WTC11 (cell line): Measurements from ENCODE around the gene NES. TPM values are rescaled to one million over a fixed set of nuclear protein-coding genes. Genes with fewer than 3 reads are reported as not detected.

ENCODE experiments used
- ATAC-seq: fragments of 200-7000 bp; cut with Tn5 transposase; 2 replicates; pipeline ENCODE4 v1.10.0; 2021; ENCODE audit warnings: mild to moderate bottlenecking, moderate library complexity
- CTCF ChIA-PET: fragments of 300-600 bp; sonication (Branson Sonifier 250); formaldehyde crosslinking; loops from one replicate; lab custom pipeline; 2021; ENCODE audit warnings: antibody characterized with exemption; lab: Charles Lee
- POLR2A ChIA-PET: fragments of 350-600 bp; sonication (Branson Sonifier 250); formaldehyde crosslinking; loops from one replicate; lab custom pipeline; 2021; ENCODE audit warnings: antibody characterized with exemption; lab: Charles Lee
- DNase-seq: peaks from one replicate; pipeline ENCODE4 v3.0.0; 2021; ENCODE audit warnings: low spot score
- H3K27ac Mint-ChIP-seq: 2 replicates; pipeline ENCODE4 v1.8.0; 2021; ENCODE audit warnings: mixed read lengths
- H3K27me3 Mint-ChIP-seq: 2 replicates; pipeline ENCODE4 v1.8.0; 2021; ENCODE audit warnings: low read depth, mild to moderate bottlenecking, moderate library complexity, mixed read lengths
- H3K36me3 Mint-ChIP-seq: 2 replicates; pipeline ENCODE4 v1.8.0; 2021; ENCODE audit warnings: mixed read lengths
- H3K4me1 Mint-ChIP-seq: 2 replicates; pipeline ENCODE4 v1.8.0; 2022; ENCODE audit warnings: mixed read lengths
- H3K4me3 Mint-ChIP-seq: 2 replicates; pipeline ENCODE4 v1.8.0; 2021; ENCODE audit warnings: mild to moderate bottlenecking, moderate library complexity, mixed read lengths
- H3K9me3 Mint-ChIP-seq: 2 replicates; pipeline ENCODE4 v1.8.0; 2021; ENCODE audit warnings: mixed read lengths
- EMX1 ChIP-seq: fragments of 250-450 bp; sonication (Bioruptor Pico); IDR thresholded peaks from 2 replicates; pipeline ENCODE4 v1.8.0; 2021; ENCODE audit warnings: mild to moderate bottlenecking
- MYBL2 ChIP-seq: sonication (generic); formaldehyde crosslinking; IDR thresholded peaks from 2 replicates; pipeline ENCODE4 v1.8.1; 2023; ENCODE audit warnings: mild to moderate bottlenecking, moderate library complexity, missing genetic modification reagents
- NR3C1 ChIP-seq: sonication (generic); formaldehyde crosslinking; conservative IDR thresholded peaks from 2 replicates; pipeline ENCODE4 v1.8.1; 2023; ENCODE audit warnings: low read depth, mild to moderate bottlenecking, missing genetic modification reagents
- SMAD3 ChIP-seq: sonication (generic); formaldehyde crosslinking; IDR thresholded peaks from 2 replicates; pipeline ENCODE4 v1.8.0; 2022; ENCODE audit warnings: missing genetic modification reagents, mild to moderate bottlenecking, borderline replicate concordance
- SOX15 ChIP-seq: fragments of 250-450 bp; sonication (Bioruptor Pico); IDR thresholded peaks from 2 replicates; pipeline ENCODE4 v1.9.0; 2021; ENCODE audit warnings: mild to moderate bottlenecking
- TCF7 ChIP-seq: sonication (generic); formaldehyde crosslinking; IDR thresholded peaks from 2 replicates; pipeline ENCODE4 v1.8.0; 2022; ENCODE audit warnings: mild to moderate bottlenecking, low read depth, missing genetic modification reagents, moderate library complexity
- TEAD1 ChIP-seq: sonication (generic); formaldehyde crosslinking; IDR thresholded peaks from 2 replicates; pipeline ENCODE4 v1.8.0; 2022; ENCODE audit warnings: mild to moderate bottlenecking, missing genetic modification reagents
- ZNF263 ChIP-seq: sonication (generic); formaldehyde crosslinking; IDR thresholded peaks from 2 replicates; pipeline ENCODE4 v1.8.1; 2022; ENCODE audit warnings: low read depth, mild to moderate bottlenecking, moderate library complexity, missing genetic modification reagents
- total RNA-seq: library from RNA; stranded (reverse); gene quantifications from 3 replicates; pipeline ENCODE4 v1.2.3, GENCODE V29; 2021
- TF ChIP-seq, protein P1 (sequence below): fragments of 250-450 bp; sonication (Bioruptor Pico); IDR thresholded peaks from 2 replicates; pipeline ENCODE4 v1.9.0; 2021; ENCODE audit warnings: mild to moderate bottlenecking
- TF ChIP-seq, protein P2 (sequence below): sonication (generic); formaldehyde crosslinking; IDR thresholded peaks from 2 replicates; pipeline ENCODE4 v1.8.0; 2022; ENCODE audit warnings: mild to moderate bottlenecking, missing genetic modification reagents
- TF ChIP-seq, protein P3 (sequence below): sonication (generic); formaldehyde crosslinking; IDR thresholded peaks from 2 replicates; pipeline ENCODE4 v1.8.0; 2022; ENCODE audit warnings: mild to moderate bottlenecking, missing genetic modification reagents
- TF ChIP-seq, protein P4 (sequence below): sonication (generic); formaldehyde crosslinking; IDR thresholded peaks from 2 replicates; pipeline ENCODE4 v1.8.0; 2022; ENCODE audit warnings: mild to moderate bottlenecking, missing genetic modification reagents
- TF ChIP-seq, protein P5 (sequence below): fragments of 200-600 bp; IDR thresholded peaks from 2 replicates; pipeline ENCODE4 v1.8.0; 2022; ENCODE audit warnings: antibody characterized with exemption
- TF ChIP-seq, protein P6 (sequence below): sonication (generic); formaldehyde crosslinking; IDR thresholded peaks from 2 replicates; pipeline ENCODE4 v1.8.1; 2022; ENCODE audit warnings: low read depth, mild to moderate bottlenecking, moderate library complexity, missing genetic modification reagents, borderline replicate concordance
- TF ChIP-seq, protein P7 (sequence below): sonication (generic); formaldehyde crosslinking; IDR thresholded peaks from 2 replicates; pipeline ENCODE4 v1.8.0; 2022; ENCODE audit warnings: mild to moderate bottlenecking, missing genetic modification reagents

The NES gene
- total RNA-seq, 1 experiment from 2014 or later, result 127 TPM

DNA sequence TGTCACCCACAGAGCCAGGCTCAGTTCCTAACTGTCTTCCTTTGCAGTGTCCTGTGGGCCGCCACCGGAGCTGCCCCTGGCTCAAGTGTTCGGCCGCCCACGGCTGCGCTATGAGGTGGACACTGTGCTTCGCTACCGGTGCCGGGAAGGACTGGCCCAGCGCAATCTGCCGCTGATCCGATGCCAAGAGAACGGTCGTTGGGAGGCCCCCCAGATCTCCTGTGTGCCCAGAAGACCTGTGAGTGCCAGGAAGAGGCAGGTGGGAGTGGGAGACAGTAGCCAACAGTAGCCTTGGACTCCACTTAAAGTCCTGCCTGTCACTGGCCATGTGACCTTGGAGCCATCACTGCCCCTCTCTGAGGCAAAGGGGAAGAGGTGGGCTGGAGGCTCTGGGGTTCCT lies 18.7 kb downstream of the NES start (continued):
- TF ChIP-seq, protein P1, sequence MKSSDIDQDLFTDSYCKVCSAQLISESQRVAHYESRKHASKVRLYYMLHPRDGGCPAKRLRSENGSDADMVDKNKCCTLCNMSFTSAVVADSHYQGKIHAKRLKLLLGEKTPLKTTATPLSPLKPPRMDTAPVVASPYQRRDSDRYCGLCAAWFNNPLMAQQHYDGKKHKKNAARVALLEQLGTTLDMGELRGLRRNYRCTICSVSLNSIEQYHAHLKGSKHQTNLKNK (CRISPR knock-in tag), result no peak

DNA sequence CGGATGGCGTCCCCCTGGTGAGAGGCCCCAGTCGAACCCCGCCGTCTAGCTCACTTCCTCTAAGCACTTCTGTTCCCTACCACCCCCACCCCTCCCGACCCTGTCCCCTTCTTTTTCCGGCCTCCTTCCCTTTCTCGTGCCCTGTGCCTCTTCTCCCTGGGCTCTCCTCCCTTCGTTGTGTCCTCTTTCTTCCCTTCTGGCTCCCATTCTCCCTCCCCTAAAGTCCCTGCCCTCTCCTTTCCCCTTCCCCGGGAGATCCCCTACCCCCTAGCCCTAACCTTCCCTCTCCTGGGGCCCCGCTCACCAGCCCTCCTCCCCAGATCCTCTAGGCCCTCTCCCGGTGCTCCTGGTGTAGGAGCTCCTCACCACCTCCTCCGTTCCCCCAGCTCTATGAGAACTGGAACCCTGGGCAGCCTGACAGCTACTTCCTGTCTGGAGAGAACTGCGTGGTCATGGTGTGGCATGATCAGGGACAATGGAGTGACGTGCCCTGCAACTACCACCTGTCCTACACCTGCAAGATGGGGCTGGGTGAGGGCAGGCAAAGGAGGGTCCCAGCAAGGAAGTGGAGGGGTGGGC lies 19.4 kb downstream of the NES start:
- H3K27me3 Mint-ChIP-seq, result peaks cover 70% of the 10 kb centered on the region
- peaks cover 69% of the 10 kb centered on the region for H3K4me1 Mint-ChIP-seq

DNA sequence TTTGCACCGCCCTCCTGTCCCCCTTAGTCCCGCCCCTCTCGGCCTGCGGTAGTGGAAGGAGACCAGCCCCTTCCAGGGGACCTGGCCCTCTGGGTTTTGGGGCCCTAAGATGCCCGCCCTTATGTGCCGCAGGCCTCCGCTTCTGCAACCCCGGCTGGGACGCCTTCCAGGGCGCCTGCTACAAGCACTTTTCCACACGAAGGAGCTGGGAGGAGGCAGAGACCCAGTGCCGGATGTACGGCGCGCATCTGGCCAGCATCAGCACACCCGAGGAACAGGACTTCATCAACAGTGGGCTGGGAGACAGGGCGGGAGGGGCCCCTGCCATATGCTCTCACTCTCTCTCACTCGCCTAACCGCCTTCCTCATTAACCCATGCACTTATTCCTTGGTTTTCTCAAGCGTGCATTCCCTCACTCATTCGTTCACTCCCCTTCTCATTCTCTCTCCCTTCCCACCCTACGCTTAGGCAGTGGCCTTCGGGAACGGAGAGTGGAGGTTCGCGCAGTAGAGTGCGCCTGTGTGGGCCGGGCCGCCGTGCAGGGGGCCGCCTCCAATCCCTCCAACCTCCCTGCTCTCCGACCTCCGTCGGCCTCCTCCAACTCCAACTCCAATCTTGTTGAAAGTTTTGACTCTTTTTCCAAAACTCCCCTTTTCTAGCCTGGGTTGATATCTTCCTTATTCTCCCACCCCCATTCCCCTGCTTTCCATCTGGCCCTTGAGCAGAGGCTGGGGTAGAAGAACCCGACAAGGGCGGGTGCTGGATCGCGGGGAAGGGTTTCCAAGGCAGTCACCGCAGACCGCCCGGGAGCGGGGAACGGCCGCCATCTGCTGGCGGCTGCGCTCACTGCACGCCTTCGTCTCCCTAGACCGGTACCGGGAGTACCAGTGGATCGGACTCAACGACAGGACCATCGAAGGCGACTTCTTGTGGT lies 20.1 kb downstream of the NES start:
- DNase-seq (peak; percentile 90), ATAC-seq (peak; percentile 43)
- H3K27me3 Mint-ChIP-seq, result peaks cover 76% of the 10 kb centered on the region
- no peaks in the 10 kb centered on the region for H3K36me3 Mint-ChIP-seq
- ChIA-PET CTCF (interaction anchor here (0.5 to 12.6 kb wide), 19 partner anchors 9 to 237 kb away, joined by 3 to 437 read pairs (median 4); partner anchors contain the start of genes BCAN, CRABP2, HAPLN2 and NES), POLR2A (interaction anchor here (1.0 to 1.5 kb wide), 5 partner anchors 13 to 33 kb away, joined by 3 to 7 read pairs (median 3); partner anchors contain the start of gene NES)
- H3K9me3 Mint-ChIP-seq, result no peaks in the 10 kb centered on the region
- no peak overlapping the region for H3K27ac Mint-ChIP-seq
- peaks cover 61% of the 10 kb centered on the region for H3K4me1 Mint-ChIP-seq
- H3K4me3 Mint-ChIP-seq, result peak overlapping the region; percentile 85
- TF ChIP-seq, protein P2, sequence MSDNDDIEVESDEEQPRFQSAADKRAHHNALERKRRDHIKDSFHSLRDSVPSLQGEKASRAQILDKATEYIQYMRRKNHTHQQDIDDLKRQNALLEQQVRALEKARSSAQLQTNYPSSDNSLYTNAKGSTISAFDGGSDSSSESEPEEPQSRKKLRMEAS (CRISPR knock-in tag), result peak; percentile 58
- TF ChIP-seq TCF7 (CRISPR knock-in tag), result no peak
- no peak for TF ChIP-seq SOX15 (CRISPR knock-in tag)
- 0 out of 2 replicates have a peak, but pooled peaks have one; percentile 52 for TF ChIP-seq TEAD1 (CRISPR knock-in tag)
- TF ChIP-seq, protein P3, sequence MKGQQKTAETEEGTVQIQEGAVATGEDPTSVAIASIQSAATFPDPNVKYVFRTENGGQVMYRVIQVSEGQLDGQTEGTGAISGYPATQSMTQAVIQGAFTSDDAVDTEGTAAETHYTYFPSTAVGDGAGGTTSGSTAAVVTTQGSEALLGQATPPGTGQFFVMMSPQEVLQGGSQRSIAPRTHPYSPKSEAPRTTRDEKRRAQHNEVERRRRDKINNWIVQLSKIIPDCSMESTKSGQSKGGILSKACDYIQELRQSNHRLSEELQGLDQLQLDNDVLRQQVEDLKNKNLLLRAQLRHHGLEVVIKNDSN (CRISPR knock-in tag), result peak; percentile 35; the same call in 1 of the 2 replicates
- TF ChIP-seq MYBL2, result peak; percentile 25; the same call in 1 of the 2 replicates
- TF ChIP-seq, protein P4, sequence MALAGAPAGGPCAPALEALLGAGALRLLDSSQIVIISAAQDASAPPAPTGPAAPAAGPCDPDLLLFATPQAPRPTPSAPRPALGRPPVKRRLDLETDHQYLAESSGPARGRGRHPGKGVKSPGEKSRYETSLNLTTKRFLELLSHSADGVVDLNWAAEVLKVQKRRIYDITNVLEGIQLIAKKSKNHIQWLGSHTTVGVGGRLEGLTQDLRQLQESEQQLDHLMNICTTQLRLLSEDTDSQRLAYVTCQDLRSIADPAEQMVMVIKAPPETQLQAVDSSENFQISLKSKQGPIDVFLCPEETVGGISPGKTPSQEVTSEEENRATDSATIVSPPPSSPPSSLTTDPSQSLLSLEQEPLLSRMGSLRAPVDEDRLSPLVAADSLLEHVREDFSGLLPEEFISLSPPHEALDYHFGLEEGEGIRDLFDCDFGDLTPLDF, result no peak
- TF ChIP-seq NR3C1 (CRISPR knock-in tag), result 0 out of 2 replicates have a peak, but pooled peaks have one; percentile 70
- TF ChIP-seq, protein P5, sequence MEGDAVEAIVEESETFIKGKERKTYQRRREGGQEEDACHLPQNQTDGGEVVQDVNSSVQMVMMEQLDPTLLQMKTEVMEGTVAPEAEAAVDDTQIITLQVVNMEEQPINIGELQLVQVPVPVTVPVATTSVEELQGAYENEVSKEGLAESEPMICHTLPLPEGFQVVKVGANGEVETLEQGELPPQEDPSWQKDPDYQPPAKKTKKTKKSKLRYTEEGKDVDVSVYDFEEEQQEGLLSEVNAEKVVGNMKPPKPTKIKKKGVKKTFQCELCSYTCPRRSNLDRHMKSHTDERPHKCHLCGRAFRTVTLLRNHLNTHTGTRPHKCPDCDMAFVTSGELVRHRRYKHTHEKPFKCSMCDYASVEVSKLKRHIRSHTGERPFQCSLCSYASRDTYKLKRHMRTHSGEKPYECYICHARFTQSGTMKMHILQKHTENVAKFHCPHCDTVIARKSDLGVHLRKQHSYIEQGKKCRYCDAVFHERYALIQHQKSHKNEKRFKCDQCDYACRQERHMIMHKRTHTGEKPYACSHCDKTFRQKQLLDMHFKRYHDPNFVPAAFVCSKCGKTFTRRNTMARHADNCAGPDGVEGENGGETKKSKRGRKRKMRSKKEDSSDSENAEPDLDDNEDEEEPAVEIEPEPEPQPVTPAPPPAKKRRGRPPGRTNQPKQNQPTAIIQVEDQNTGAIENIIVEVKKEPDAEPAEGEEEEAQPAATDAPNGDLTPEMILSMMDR, result peak; percentile 92

More for the DNA sequence above, 19.4 kb downstream of the NES start:
- no peaks in the 10 kb centered on the region for H3K36me3 Mint-ChIP-seq
- no peak overlapping the region for H3K27ac Mint-ChIP-seq
- H3K4me3 Mint-ChIP-seq, result peak overlapping the region; percentile 85
- POLR2A ChIA-PET, result interaction anchor here (1.0 to 1.5 kb wide), 2 partner anchors 18 to 33 kb away, joined by 3 to 4 read pairs; no protein-coding TSS in a partner anchor
- H3K9me3 Mint-ChIP-seq, result no peaks in the 10 kb centered on the region
- no peak for DNase-seq
- TF ChIP-seq ZNF263 (peak; percentile 29; the same call in 1 of the 2 replicates), MYBL2 (no peak), SMAD3 (no peak), EMX1 (CRISPR knock-in tag) (no peak)
- TF ChIP-seq, protein P6, sequence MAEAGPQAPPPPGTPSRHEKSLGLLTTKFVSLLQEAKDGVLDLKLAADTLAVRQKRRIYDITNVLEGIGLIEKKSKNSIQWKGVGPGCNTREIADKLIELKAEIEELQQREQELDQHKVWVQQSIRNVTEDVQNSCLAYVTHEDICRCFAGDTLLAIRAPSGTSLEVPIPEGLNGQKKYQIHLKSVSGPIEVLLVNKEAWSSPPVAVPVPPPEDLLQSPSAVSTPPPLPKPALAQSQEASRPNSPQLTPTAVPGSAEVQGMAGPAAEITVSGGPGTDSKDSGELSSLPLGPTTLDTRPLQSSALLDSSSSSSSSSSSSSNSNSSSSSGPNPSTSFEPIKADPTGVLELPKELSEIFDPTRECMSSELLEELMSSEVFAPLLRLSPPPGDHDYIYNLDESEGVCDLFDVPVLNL (CRISPR knock-in tag), result no peak
- TF ChIP-seq, protein P7, sequence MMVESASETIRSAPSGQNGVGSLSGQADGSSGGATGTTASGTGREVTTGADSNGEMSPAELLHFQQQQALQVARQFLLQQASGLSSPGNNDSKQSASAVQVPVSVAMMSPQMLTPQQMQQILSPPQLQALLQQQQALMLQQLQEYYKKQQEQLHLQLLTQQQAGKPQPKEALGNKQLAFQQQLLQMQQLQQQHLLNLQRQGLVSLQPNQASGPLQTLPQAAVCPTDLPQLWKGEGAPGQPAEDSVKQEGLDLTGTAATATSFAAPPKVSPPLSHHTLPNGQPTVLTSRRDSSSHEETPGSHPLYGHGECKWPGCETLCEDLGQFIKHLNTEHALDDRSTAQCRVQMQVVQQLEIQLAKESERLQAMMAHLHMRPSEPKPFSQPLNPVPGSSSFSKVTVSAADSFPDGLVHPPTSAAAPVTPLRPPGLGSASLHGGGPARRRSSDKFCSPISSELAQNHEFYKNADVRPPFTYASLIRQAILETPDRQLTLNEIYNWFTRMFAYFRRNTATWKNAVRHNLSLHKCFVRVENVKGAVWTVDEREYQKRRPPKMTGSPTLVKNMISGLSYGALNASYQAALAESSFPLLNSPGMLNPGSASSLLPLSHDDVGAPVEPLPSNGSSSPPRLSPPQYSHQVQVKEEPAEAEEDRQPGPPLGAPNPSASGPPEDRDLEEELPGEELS (CRISPR knock-in tag), result no peak
- TF ChIP-seq, all 79 proteins: peak for 1
- CTCF ChIA-PET, result interaction anchor here (0.6 to 12.6 kb wide), 12 partner anchors 9 to 102 kb away, joined by 3 to 437 read pairs (median 5); partner anchors contain the start of genes BCAN, CRABP2, HAPLN2 and NES
- ATAC-seq, result no peak
